ENCODE measurements around the gene TBC1D9B.
"Not testable (repeated sequence)": the region's sequence is repeated elsewhere in the genome, so short reads cannot be mapped to it uniquely, and the experiment has no call there.

Gene TBC1D9B

GRCh38 chr5:179839328-179840256, 68.1 kb downstream of the TBC1D9B start:
- no peak for DNase-seq (ENCODE audit: low read depth in 2 of 2)

- no peak for DNase-seq (ENCODE audit: low read depth in 2 of 2)
Observed at GRCh38 chr5:179837076-179838011, 70.4 kb downstream of the TBC1D9B start.

GRCh38 chr5:179836225-179837019, 71.3 kb downstream of the TBC1D9B start:
- peak; percentile 26 to 35 for DNase-seq (ENCODE audit: low read depth in 2 of 2)

GRCh38 chr5:179834871-179835270, 72.8 kb downstream of the TBC1D9B start:
- not testable (repeated sequence) for DNase-seq (ENCODE audit: low read depth in 2 of 2)

GRCh38 chr5:179834120-179834519, 73.6 kb downstream of the TBC1D9B start:
- DNase-seq (ENCODE audit: low read depth in 2 of 2) = no peak

GRCh38 chr5:179833709-179834070, 74.0 kb downstream of the TBC1D9B start:
- DNase-seq (ENCODE audit: low read depth in 2 of 2) = no peak

GRCh38 chr5:179833056-179833708, 74.5 kb downstream of the TBC1D9B start:
- no peak for DNase-seq (ENCODE audit: low read depth in 2 of 2)

- DNase-seq (ENCODE audit: low read depth in 2 of 2) = no peak
Observed at GRCh38 chr5:179832039-179832745, 75.5 kb downstream of the TBC1D9B start.

- no peak for DNase-seq (ENCODE audit: low read depth in 2 of 2)
Observed at GRCh38 chr5:179830818-179831468, 76.8 kb downstream of the TBC1D9B start.

- DNase-seq (ENCODE audit: low read depth in 2 of 2) = no peak
Observed at GRCh38 chr5:179829732-179830435, 77.8 kb downstream of the TBC1D9B start.

GRCh38 chr5:179828756-179829421, 78.8 kb downstream of the TBC1D9B start:
- DNase-seq (ENCODE audit: low read depth in 2 of 2) = no peak

- peak in 1 of 2 donors; percentile 45 for DNase-seq (ENCODE audit: low read depth in 2 of 2)
Observed at GRCh38 chr5:179827680-179828079, 80.0 kb downstream of the TBC1D9B start.

GRCh38 chr5:179825655-179826182, 82.0 kb downstream of the TBC1D9B start:
- no peak for DNase-seq (ENCODE audit: low read depth in 2 of 2)

GRCh38 chr5:179824745-179825112, 83.0 kb downstream of the TBC1D9B start:
- no peak for DNase-seq (ENCODE audit: low read depth in 2 of 2)

GRCh38 chr5:179823937-179824744, 83.6 kb downstream of the TBC1D9B start:
- DNase-seq (ENCODE audit: low read depth in 2 of 2) = no peak

GRCh38 chr5:179822444-179822990, 85.2 kb downstream of the TBC1D9B start:
- DNase-seq (ENCODE audit: low read depth in 2 of 2) = no peak

GRCh38 chr5:179822059-179822432, 85.7 kb downstream of the TBC1D9B start:
- DNase-seq (ENCODE audit: low read depth in 2 of 2) = no peak
